Measurements from ENCODE around the gene PBOV1.

DNA sequence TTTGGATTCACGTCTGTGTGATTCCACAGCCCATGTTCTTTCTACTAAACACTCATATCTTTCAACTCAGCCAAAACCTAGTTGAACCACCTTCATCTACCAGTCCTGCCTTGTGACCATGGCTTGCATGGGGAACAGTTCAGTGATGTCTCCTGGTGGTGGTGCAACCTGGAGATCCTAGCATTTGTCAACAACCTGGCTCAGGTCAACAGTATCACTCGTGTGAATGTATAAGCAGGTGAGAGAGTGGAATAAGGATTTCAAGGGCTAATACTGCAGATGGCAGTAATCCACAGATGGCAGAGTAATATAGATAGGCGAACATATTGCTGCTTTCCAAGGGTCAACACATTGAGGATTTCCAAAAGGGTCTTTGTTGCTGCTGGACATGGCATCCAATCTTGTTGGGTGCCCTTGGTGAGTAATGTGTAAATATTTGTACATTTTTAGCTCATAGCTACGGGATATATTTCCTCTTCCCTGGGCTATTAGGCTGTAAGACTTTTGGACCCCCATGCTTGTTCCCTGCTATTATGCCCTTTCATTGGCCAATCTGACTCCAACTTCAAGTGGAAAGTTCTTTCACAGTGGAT lies 13.4 kb downstream of the PBOV1 start:
- TF ChIP-seq, protein P1, sequence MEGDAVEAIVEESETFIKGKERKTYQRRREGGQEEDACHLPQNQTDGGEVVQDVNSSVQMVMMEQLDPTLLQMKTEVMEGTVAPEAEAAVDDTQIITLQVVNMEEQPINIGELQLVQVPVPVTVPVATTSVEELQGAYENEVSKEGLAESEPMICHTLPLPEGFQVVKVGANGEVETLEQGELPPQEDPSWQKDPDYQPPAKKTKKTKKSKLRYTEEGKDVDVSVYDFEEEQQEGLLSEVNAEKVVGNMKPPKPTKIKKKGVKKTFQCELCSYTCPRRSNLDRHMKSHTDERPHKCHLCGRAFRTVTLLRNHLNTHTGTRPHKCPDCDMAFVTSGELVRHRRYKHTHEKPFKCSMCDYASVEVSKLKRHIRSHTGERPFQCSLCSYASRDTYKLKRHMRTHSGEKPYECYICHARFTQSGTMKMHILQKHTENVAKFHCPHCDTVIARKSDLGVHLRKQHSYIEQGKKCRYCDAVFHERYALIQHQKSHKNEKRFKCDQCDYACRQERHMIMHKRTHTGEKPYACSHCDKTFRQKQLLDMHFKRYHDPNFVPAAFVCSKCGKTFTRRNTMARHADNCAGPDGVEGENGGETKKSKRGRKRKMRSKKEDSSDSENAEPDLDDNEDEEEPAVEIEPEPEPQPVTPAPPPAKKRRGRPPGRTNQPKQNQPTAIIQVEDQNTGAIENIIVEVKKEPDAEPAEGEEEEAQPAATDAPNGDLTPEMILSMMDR (IDR thresholded peaks at IDR 0.05): no peak
- no peak for TF ChIP-seq POLR2A (IDR thresholded peaks at IDR 0.05)

Data from heart left ventricle (tissue), 13 donors.